H1 (cell line): Measurements from ENCODE around the gene BRD1.

Experiments
- ATF3 ChIP-seq: IDR thresholded peaks from 2 replicates; pipeline ENCODE4 v1.6.1; 2011; ENCODE audit warnings: low read depth, mild to moderate bottlenecking, low read length; ENCODE audit not compliant: insufficient read depth
- CTCF ChIP-seq, 3 experiments: IDR thresholded peaks; 1 replicate in 2 of 3; 2 replicates in 1 of 3; pipeline versions ENCODE4 v1.5.1 to v1.6.1; 2011; ENCODE audit warnings: low read length in 3 of 3, mild to moderate bottlenecking in 3 of 3, inconsistent platforms in 2 of 3, low read depth in 1 of 3, moderate library complexity in 1 of 3; ENCODE audit not compliant: insufficient read depth in 1 of 3; ENCODE audit errors: control extremely low read depth in 1 of 3
- EP300 ChIP-seq, 2 experiments: IDR thresholded peaks; 1 replicate in 1 of 2; 2 replicates in 1 of 2; pipeline ENCODE4 v1.6.1; 2011 to 2012; ENCODE audit warnings: low read depth in 2 of 2, low read length in 2 of 2, mild to moderate bottlenecking in 2 of 2, borderline replicate concordance in 1 of 2, inconsistent platforms in 1 of 2, moderate library complexity in 1 of 2
- HDAC6 ChIP-seq: IDR thresholded peaks from one replicate; pipeline ENCODE4 v1.7.1; 2012; ENCODE audit warnings: low read depth, mild to moderate bottlenecking, inconsistent platforms, low read length, moderate library complexity
- RAD21 ChIP-seq, 2 experiments: IDR thresholded peaks in 1 of 2; conservative IDR thresholded peaks in 1 of 2; 2 replicates each; pipeline ENCODE4 v1.6.1; 2011; ENCODE audit warnings: low read depth in 2 of 2, low read length in 2 of 2, improper control_type of control experiment in 1 of 2, inconsistent platforms in 1 of 2, mild to moderate bottlenecking in 1 of 2, moderate library complexity in 1 of 2
- RFX5 ChIP-seq: IDR thresholded peaks from 2 replicates; pipeline ENCODE4 v1.6.1; 2011; ENCODE audit warnings: low read depth, low read length, improper control_type of control experiment, borderline replicate concordance
- SP1 ChIP-seq: IDR thresholded peaks from 2 replicates; pipeline ENCODE4 v1.6.1; 2011; ENCODE audit warnings: low read depth, low read length
- SP4 ChIP-seq: IDR thresholded peaks from 2 replicates; pipeline ENCODE4 v1.6.1; 2012; ENCODE audit warnings: low read length, inconsistent platforms
- USF2 ChIP-seq: IDR thresholded peaks from 2 replicates; pipeline ENCODE4 v1.6.1; 2011; ENCODE audit warnings: low read length, improper control_type of control experiment
- ZNF274 ChIP-seq: IDR thresholded peaks from 2 replicates; pipeline ENCODE4 v1.7.0; 2012; ENCODE audit warnings: low read length, borderline replicate concordance; ENCODE audit errors: extremely low read depth

GRCh38 chr22:49845666-49846459 is 18.2 kb upstream of the BRD1 start:
- no peak for TF ChIP-seq EP300 (IDR thresholded peaks at IDR 0.05; ENCODE audit: borderline replicate concordance in 1 of 2, low read depth in 2 of 2, low read length in 2 of 2)
- no peak for TF ChIP-seq RFX5
- TF ChIP-seq ZNF274 = no peak
- TF ChIP-seq USF2 = no peak
- TF ChIP-seq ATF3 = no peak
- TF ChIP-seq HDAC6 = no peak
- no peak for TF ChIP-seq SP1
- no peak for TF ChIP-seq CTCF (IDR thresholded peaks at IDR 0.05; ENCODE audit: control extremely low read depth in 1 of 3, insufficient read depth in 1 of 3, low read depth in 1 of 3, low read length in 3 of 3)
- TF ChIP-seq SP4 = no peak
- no peak for TF ChIP-seq RAD21 (IDR thresholded peaks at IDR 0.05 in 1 of 2, conservative IDR thresholded peaks at IDR 0.05 in 1 of 2; ENCODE audit: low read depth in 2 of 2, low read length in 2 of 2)
